K562 (cell line): ENCODE data around the gene FAM53B. TPM values are rescaled to one million over a fixed set of nuclear protein-coding genes. Genes with fewer than 3 reads are reported as not detected.

Experiments
- ATAC-seq: fragments of 200-7000 bp; cut with Tn5 transposase; 3 replicates; pipeline ENCODE4 v1.9.1; 2020; ENCODE audit warnings: moderate library complexity
- BruUV-seq: library from RNA; stranded (reverse); fragments of 400-500 nt; replicated peaks from 2 replicates; lab custom pipeline; 2021; lab: Mats Ljungman, UMichigan
- CTCF ChIA-PET: fragments of 300-600 bp; formaldehyde crosslinking; extraction: SDS; loops from one replicate; lab custom pipeline; 2021; ENCODE audit warnings: low intra/inter-chr PET ratio; lab: Yijun Ruan, JAX
- POLR2A ChIA-PET: fragments of 300-600, 350-650 bp; sonication (Branson Sonifier 250); formaldehyde crosslinking; extraction: SDS; loops from one replicate; lab custom pipeline; 2021; ENCODE audit warnings: antibody characterized with exemption, inconsistent platforms; lab: Yijun Ruan, JAX
- DNase-seq, 4 experiments: peaks; one replicate each; pipeline versions ENCODE4 v3.0.0 to v3.0.0-alpha.2; 2011 to 2018; ENCODE audit warnings: low spot score in 3 of 4, mixed read lengths in 3 of 4; ENCODE audit errors: extremely low read depth in 1 of 4
- FAIRE-seq: peaks from 2 replicates; lab custom pipeline; 2011; peaks lifted over from hg19 to GRCh38; lab: Jason Lieb, UNC
- H2AFZ ChIP-seq: 2 replicates; pipeline ENCODE4 v1.6.0; 2011; ENCODE audit warnings: low read depth, low read length, control low read depth, inconsistent platforms
- H3K27ac ChIP-seq: fragments of 200-600 bp; 3 replicates; pipeline ENCODE4 v1.8.0; 2011; ENCODE audit warnings: low read depth, mild to moderate bottlenecking, control low read depth, inconsistent platforms, low read length, moderate library complexity, mixed read lengths; ENCODE audit errors: extremely low read depth
- H3K27me3 ChIP-seq, 2 experiments: fragments of 300-600 bp in 1 of 2; 2 replicates in 1 of 2; 3 replicates in 1 of 2; pipeline versions ENCODE4 v1.6.0 to v1.8.0; 2011; ENCODE audit warnings: inconsistent platforms in 2 of 2, low read length in 2 of 2, mild to moderate bottlenecking in 1 of 2, mixed read lengths in 1 of 2, moderate library complexity in 1 of 2; ENCODE audit not compliant: control insufficient read depth in 2 of 2, insufficient read depth in 2 of 2
- H3K36me3 ChIP-seq: fragments of 300-600 bp; 3 replicates; pipeline ENCODE4 v1.8.0; 2011; ENCODE audit warnings: mild to moderate bottlenecking, low read length, inconsistent platforms; ENCODE audit not compliant: control insufficient read depth, insufficient read depth
- H3K4me1 ChIP-seq, 2 experiments: fragments of 200-600 bp in 1 of 2; replicated peaks in 1 of 2; 2 replicates in 1 of 2; 3 replicates in 1 of 2; pipeline versions ENCODE4 v1.5.1 to v1.8.0; 2011; ENCODE audit warnings: inconsistent platforms in 2 of 2, low read length in 2 of 2, mild to moderate bottlenecking in 1 of 2, mixed read lengths in 1 of 2, moderate library complexity in 1 of 2; ENCODE audit not compliant: control insufficient read depth in 2 of 2, insufficient read depth in 2 of 2
- H3K4me2 ChIP-seq: 2 replicates; pipeline ENCODE4 v1.6.1; 2011; ENCODE audit warnings: low read length, control low read depth, inconsistent platforms, mixed read lengths; ENCODE audit not compliant: insufficient read depth
- H3K4me3 ChIP-seq: fragments of 200-600 bp; sonication (generic), shearing (Covaris generic); 2 replicates; pipeline ENCODE4 v1.5.1; 2016; ENCODE audit warnings: control low read depth, inconsistent platforms
- H3K79me2 ChIP-seq: fragments of 200-600 bp; 3 replicates; pipeline ENCODE4 v1.8.0; 2011; ENCODE audit warnings: low read length, inconsistent platforms; ENCODE audit not compliant: control insufficient read depth, insufficient read depth
- H3K9ac ChIP-seq, 2 experiments: 2 replicates each; pipeline versions ENCODE4 v1.6.0 to v1.6.1; 2011; ENCODE audit warnings: low read depth in 2 of 2, low read length in 2 of 2, control low read depth in 1 of 2, inconsistent platforms in 1 of 2, mild to moderate bottlenecking in 1 of 2, mixed read lengths in 1 of 2; ENCODE audit not compliant: insufficient read depth in 1 of 2
- H3K9me1 ChIP-seq: one replicate; pipeline ENCODE4 v1.6.0; 2011; ENCODE audit warnings: inconsistent platforms, mild to moderate bottlenecking, low read length, moderate library complexity; ENCODE audit not compliant: control insufficient read depth, insufficient read depth
- H3K9me3 ChIP-seq: replicated peaks from 2 replicates; pipeline ENCODE4 v1.5.1; 2011; ENCODE audit warnings: low read depth, low read length, inconsistent platforms; ENCODE audit not compliant: control insufficient read depth, insufficient read depth
- H4K20me1 ChIP-seq: replicated peaks from 2 replicates; pipeline ENCODE4 v1.6.1; 2011; ENCODE audit warnings: low read length, inconsistent platforms, mixed read lengths; ENCODE audit not compliant: control insufficient read depth, insufficient read depth
- C11orf30 ChIP-seq: fragments of 450-650 bp; IDR thresholded peaks from 2 replicates; pipeline ENCODE4 v1.6.1; 2016; ENCODE audit warnings: low read depth, mild to moderate bottlenecking
- CBX1 ChIP-seq: sonication (generic); IDR thresholded peaks from 2 replicates; pipeline ENCODE4 v1.6.1; 2016; ENCODE audit warnings: antibody characterized with exemption, low read depth, mild to moderate bottlenecking
- E2F1 ChIP-seq: sonication (generic); formaldehyde crosslinking; IDR thresholded peaks from 2 replicates; pipeline ENCODE4 v1.8.1; 2023; ENCODE audit warnings: mild to moderate bottlenecking, missing genetic modification reagents, moderate library complexity
- EGR1 ChIP-seq: fragments of 450-650 bp; conservative IDR thresholded peaks from 2 replicates; pipeline ENCODE4 v1.6.1; 2017; ENCODE audit warnings: mild to moderate bottlenecking
- FOS ChIP-seq: IDR thresholded peaks from 3 replicates; pipeline ENCODE4 v1.6.1; 2011; ENCODE audit not compliant: insufficient read length; ENCODE audit errors: extremely low read depth
- GTF2F1 ChIP-seq: IDR thresholded peaks from 2 replicates; pipeline ENCODE4 v1.6.1; 2011; ENCODE audit warnings: low read depth, low read length, improper control_type of control experiment
- HEY1 ChIP-seq: fragments of 250-450 bp; sonication (Bioruptor Pico); IDR thresholded peaks from 2 replicates; pipeline ENCODE4 v1.5.0; 2020; ENCODE audit warnings: mild to moderate bottlenecking, moderate library complexity, borderline replicate concordance
- NR4A1 ChIP-seq, 2 experiments: fragments of 250-450 bp in 1 of 2; fragments of 450-650 bp in 1 of 2; sonication (Bioruptor Pico) in 1 of 2; IDR thresholded peaks; 2 replicates each; pipeline versions ENCODE4 v1.4.0 to v1.6.1; 2016 to 2020; ENCODE audit warnings: mild to moderate bottlenecking in 2 of 2, missing compliant biosample characterization in 1 of 2, missing genetic modification characterization in 1 of 2, moderate library complexity in 1 of 2
- RBM15 ChIP-seq: fragments of 200-400 bp; formaldehyde crosslinking; IDR thresholded peaks from 2 replicates; pipeline ENCODE4 v1.6.1; 2018; ENCODE audit warnings: mild to moderate bottlenecking, low read length, moderate library complexity; ENCODE audit not compliant: insufficient read depth
- SAFB ChIP-seq: fragments of 200-400 bp; formaldehyde crosslinking; IDR thresholded peaks from 2 replicates; pipeline ENCODE4 v1.6.1; 2017; ENCODE audit warnings: low read depth, low read length, borderline replicate concordance
- THRAP3 ChIP-seq: fragments of 450-650 bp; IDR thresholded peaks from 2 replicates; pipeline ENCODE4 v1.6.1; 2016; ENCODE audit warnings: mild to moderate bottlenecking, inconsistent platforms, borderline replicate concordance
- ZNF224 ChIP-seq: sonication (generic); formaldehyde crosslinking; IDR thresholded peaks from 2 replicates; pipeline ENCODE4 v1.8.0; 2022; ENCODE audit warnings: mild to moderate bottlenecking, missing genetic modification reagents
- ZNF584 ChIP-seq: fragments of 200-800 bp; sonication (Bioruptor generic); IDR thresholded peaks from 2 replicates; pipeline ENCODE4 v1.6.1; 2016; ENCODE audit warnings: low read depth, mild to moderate bottlenecking, missing genetic modification characterization, missing compliant biosample characterization
- WGBS: fragments of 100-300 bp; shearing (Covaris generic); methylation state at CpG from one replicate; pipeline ENCODE4 v1.1.6; 2016; ENCODE audit warnings: low coverage, mixed read lengths; ENCODE audit not compliant: insufficient coverage; ENCODE audit errors: missing lambda C conversion rate; 5-methylcytosine and 5-hydroxymethylcytosine counted together
- in situ Hi-C: fragments of 300-500 bp; cut with MboI; formaldehyde crosslinking; loops from 4 replicates; pipeline ENCODE4 v1.15.0; 2018; ENCODE audit warnings: inconsistent platforms, mixed read lengths
- intact Hi-C: fragments of 100-400 bp; cut with micrococcal nuclease; formaldehyde crosslinking; loops from 2 replicates; pipeline ENCODE4 v1.14.2; 2022
- polyA plus RNA-seq, 8 experiments: library from polyadenylated mRNA; depleted of rRNA in 4 of 8; stranded (reverse) in 5 of 8; unstranded in 3 of 8; fragments of >200 nt; fragmentation: Nextera tagmentation in 2 of 8; fragmentation: Illumina TruSeq in 1 of 8; extraction: Ambion mirVana in 2 of 8; extraction: Trizol in 1 of 8; gene quantifications; 2 replicates each; pipeline versions ENCODE4 v1.2.1 to v1.2.3, GENCODE V29; 2011 to 2014; ENCODE audit warnings: inconsistent platforms in 1 of 8, missing spikeins in 1 of 8
- total RNA-seq, 7 experiments: library from RNA; depleted of rRNA in 6 of 7; stranded (reverse); fragments of >200 nt in 6 of 7; fragmentation: Illumina TruSeq in 2 of 7; extraction: Trizol in 2 of 7; gene quantifications; 2 replicates each; pipeline versions ENCODE4 v1.2.1 to v1.2.3, GENCODE V29; 2011 to 2021; ENCODE audit warnings: low replicate concordance in 1 of 7
- TF ChIP-seq, protein P1 (sequence below): fragments of 250-450 bp; sonication (Bioruptor Pico); IDR thresholded peaks from 2 replicates; pipeline ENCODE4 v1.5.0; 2021

FAM53B gene
- total and polyA plus RNA-seq, 9 of the 15 experiments (the other 6 are each of a cell fraction or from before 2014, with no cell fraction given): 0.03 to 16.5 (median 5.0) TPM

DNA sequence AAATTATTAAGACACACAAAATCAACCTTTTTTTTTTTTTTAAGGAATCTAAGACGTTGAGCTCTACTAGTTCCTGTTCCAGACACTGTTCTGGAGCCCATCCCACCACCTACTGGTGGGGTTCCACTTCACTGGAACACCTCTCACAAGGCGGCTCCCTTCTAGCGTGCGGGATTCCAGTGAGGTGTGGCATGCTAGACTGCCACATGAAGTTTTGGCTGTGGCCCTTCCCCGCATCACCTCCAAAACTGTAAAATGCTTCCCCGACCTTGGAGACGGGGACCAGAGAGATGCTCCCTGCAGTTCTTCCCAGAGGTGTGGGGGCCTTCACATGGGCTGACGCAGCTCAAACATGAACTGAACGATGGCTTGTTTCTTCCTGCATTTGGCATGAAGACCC is 12.6 kb downstream of the FAM53B start:
- no peak for TF ChIP-seq CBX1
- no peak for TF ChIP-seq RBM15
- TF ChIP-seq EGR1: no peak
- TF ChIP-seq FOS: no peak
- TF ChIP-seq GTF2F1: no peak
- TF ChIP-seq ZNF224 (CRISPR knock-in tag): no peak
- no peak for TF ChIP-seq SAFB
- TF ChIP-seq THRAP3: no peak
- TF ChIP-seq E2F1: no peak
- TF ChIP-seq C11orf30: no peak
- TF ChIP-seq NR4A1 (CRISPR knock-in tag; IDR thresholded peaks at IDR 0.05): no peak
- TF ChIP-seq NR4A1 (tag; IDR thresholded peaks at IDR 0.05): no peak
- TF ChIP-seq, protein P1, sequence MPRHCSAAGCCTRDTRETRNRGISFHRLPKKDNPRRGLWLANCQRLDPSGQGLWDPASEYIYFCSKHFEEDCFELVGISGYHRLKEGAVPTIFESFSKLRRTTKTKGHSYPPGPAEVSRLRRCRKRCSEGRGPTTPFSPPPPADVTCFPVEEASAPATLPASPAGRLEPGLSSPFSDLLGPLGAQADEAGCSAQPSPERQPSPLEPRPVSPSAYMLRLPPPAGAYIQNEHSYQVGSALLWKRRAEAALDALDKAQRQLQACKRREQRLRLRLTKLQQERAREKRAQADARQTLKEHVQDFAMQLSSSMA: no peak
- no peak for TF ChIP-seq ZNF584 (CRISPR knock-in tag)
- TF ChIP-seq HEY1: no peak
- H3K79me2 ChIP-seq: peaks cover 3% of the 10 kb centered on the region; the same call in 2 of the 3 replicates
- no TSS peak for BruUV-seq
- 0 out of 2 replicates have a peak, but pooled peaks cover 10% of the 10 kb centered on the region for H4K20me1 ChIP-seq
- no peak overlapping the region for H3K4me2 ChIP-seq
- 90% methylated on average over 6 of the region's 9 CpGs for WGBS
- no peak for DNase-seq
- H3K9ac ChIP-seq: no peak overlapping the region; a peak in 1 of 4 replicates
- ChIA-PET POLR2A (interaction anchor here (0.7 to 1.9 kb wide), 5 partner anchors 9 to 1138 kb away, joined by 3 to 8 read pairs (median 5); no protein-coding TSS in a partner anchor), CTCF (no interaction called here)
- no peak for ATAC-seq
- FAIRE-seq: no peak
- peaks cover 3% of the 10 kb centered on the region for H3K9me1 ChIP-seq
- in situ Hi-C loops: no loop called here
- no peaks in the 10 kb centered on the region for H3K27me3 ChIP-seq
- H3K4me3 ChIP-seq: no peak overlapping the region
- no peak overlapping the region for H3K27ac ChIP-seq
- peaks cover 4 to 15% of the 10 kb centered on the region in 2 experiments; a peak in 3 of 5 replicates for H3K4me1 ChIP-seq
- peaks cover 12% of the 10 kb centered on the region; the same call in 1 of the 3 replicates for H3K36me3 ChIP-seq
- intact Hi-C loops: no loop called here
- no peak overlapping the region for H2AFZ ChIP-seq
- no peaks in the 10 kb centered on the region for H3K9me3 ChIP-seq
